Right renal pelvis (tissue), 4 donors: ENCODE data around the gene EIF3F. TPM values are rescaled to one million over a fixed set of nuclear protein-coding genes. Genes with fewer than 3 reads are reported as not detected.

Experiments
- DNase-seq, 4 donors: peaks; one replicate each; pipeline ENCODE4 v3.0.0-alpha.2; 2013; ENCODE audit warnings: low read depth in 4 of 4, low spot score in 3 of 4, missing footprints in 1 of 4
- polyA plus RNA-seq, 4 donors: library from polyadenylated mRNA; unstranded; fragments of 120-200 nt; gene quantifications; one replicate each; pipeline ENCODE4 v1.2.1, GENCODE V29; 2013; ENCODE audit not compliant: insufficient read length in 4 of 4

The EIF3F gene
- polyA plus RNA-seq, 4 donors, result 314 to 357 (median 332) TPM

DNA sequence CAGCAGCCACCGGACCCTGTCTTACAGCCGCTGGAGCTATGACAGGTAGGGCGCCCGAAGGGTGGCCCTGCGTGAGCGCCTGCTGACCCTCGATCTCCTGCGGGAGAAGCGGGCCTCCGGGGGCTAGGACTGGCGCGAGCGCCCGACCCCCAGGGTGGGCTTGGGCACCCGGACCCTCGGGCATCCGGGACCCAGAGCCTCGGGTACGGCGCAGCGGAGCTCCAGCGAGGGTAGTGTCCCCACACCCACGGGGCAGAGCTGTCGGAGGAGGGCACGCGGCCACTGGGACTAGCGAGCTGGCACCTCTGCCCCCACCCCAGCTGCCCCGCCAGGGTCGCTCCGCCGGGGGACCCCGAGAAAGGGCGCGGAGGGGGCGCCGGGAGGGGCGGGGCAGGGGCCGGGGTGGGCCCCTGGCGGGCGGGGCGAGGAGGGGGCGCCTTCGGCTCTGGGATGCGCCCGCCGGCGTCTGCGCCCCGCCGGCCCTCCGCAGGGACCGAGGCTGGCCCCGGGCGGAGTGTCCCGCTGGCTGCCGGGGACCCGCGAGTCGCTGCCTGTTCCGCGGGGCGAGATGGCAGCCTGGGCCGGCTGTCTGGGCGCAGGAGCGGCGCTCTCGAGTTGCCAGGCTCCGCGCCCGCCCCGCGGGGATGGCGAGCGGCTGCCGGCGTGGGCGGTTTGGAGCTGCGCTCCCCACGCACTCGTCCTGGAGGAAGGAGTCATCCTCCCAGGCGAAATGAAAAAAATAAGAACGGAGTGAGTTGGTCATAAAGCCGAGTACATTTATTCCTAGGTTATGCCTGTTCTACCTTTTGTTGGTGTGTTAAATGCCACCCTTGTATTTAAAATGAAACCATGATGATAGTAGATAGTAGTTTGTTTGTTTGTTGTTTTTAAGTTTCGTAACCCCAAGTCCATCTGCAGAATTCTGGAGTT lies 32.4 kb downstream of the EIF3F start:
- DNase-seq, result no peak

- no peak for DNase-seq
Observed at GRCh38 chr11:8020244-8020597, 33.1 kb downstream of the EIF3F start.

- DNase-seq, result no peak
Observed at GRCh38 chr11:8021920-8022319, 34.8 kb downstream of the EIF3F start.

DNA sequence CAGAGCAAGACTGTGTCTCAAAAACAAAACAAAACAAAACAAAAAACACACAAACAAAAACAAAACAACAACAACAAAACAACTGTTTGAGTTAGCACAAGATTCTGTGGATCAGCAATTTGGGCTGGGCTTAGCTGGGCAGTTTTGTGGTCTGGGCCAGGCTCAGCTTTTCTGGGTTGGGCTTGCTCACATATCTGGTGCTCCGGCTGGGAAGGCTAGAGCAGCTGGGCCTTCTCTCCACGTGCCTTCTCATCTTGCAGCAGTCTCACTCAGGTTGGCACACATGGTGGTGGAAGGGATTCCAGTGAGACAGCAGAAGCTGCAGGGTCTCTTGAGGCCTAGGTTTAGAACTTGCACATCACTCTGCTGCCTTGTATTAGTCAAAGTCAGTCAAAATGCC lies 35.7 kb downstream of the EIF3F start:
- no peak for DNase-seq

DNA sequence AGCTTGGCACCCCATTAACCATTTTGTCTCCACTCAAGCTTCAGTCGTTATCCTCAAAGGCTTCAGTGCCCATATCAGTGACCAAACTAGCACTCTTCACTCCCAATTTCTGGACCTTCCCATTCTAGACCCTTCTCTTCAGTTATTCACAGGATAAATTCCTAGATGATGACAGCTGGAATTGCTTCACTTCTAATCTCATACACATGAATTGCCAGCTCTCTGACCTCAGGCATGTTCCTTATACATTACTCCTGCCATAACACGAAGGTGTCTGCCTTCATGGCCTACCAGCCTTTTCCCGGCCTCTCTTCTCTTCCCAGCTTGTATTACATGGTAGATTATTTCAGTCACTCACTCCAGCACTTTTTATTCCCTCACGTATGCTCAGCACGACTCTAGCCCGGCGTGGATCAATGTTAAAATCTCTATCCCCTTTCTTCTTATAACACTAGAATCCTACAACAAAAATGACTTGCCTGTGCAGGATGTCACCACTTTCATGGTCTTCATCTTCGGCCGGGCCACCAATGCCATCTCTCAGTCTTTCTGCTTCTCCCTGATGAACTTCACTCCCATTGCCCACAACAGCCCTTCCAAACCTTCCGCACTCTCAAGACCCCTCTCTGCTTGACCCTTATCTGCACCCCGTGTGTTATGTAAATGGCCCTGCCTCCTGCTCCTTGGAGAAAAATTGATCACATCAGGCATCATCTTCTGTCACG lies 36.9 kb downstream of the EIF3F start:
- DNase-seq, result no peak

GRCh38 chr11:8025123-8025522 lies 38.0 kb downstream of the EIF3F start:
- DNase-seq, result no peak

DNA sequence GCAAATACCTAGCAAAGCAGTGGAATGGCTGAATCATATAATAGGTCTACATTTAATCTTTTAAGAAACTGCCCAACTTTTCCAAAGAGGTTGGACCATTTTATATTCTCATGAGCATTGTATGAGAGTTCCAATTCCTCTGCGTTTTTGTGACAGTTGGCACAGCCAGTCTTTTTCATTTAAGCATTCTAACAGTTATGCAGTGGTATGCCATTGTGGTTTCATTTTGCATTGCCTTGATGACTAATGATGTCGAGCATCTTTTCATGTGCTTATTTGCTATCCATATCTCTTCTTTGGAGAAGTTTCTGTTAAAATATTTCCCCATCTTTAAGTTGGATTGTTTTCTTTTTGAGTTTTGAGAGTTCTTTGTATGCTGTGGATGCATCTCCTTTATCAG lies 38.7 kb downstream of the EIF3F start:
- no peak for DNase-seq

GRCh38 chr11:8026982-8027381 lies 39.8 kb downstream of the EIF3F start:
- DNase-seq, result no peak

DNA sequence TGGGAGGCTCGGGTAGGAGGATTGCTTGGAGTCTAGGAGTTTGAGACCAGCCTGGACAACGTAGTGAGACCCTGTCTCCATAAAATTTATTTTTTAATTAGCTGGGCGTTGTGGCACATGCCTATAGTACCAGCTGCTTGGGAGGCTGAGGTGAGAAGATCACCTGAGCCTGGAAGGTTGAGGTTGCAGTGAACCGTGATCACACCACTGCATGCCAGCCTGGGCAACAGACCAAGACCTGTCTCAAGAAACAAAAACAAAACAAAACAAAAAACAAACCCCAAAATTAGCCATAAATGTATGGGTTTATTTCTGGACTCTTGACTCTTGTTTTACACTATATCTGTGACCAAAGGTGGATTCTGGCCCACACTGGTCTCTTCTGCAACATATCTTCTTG lies 41.6 kb downstream of the EIF3F start:
- no peak for DNase-seq

DNA sequence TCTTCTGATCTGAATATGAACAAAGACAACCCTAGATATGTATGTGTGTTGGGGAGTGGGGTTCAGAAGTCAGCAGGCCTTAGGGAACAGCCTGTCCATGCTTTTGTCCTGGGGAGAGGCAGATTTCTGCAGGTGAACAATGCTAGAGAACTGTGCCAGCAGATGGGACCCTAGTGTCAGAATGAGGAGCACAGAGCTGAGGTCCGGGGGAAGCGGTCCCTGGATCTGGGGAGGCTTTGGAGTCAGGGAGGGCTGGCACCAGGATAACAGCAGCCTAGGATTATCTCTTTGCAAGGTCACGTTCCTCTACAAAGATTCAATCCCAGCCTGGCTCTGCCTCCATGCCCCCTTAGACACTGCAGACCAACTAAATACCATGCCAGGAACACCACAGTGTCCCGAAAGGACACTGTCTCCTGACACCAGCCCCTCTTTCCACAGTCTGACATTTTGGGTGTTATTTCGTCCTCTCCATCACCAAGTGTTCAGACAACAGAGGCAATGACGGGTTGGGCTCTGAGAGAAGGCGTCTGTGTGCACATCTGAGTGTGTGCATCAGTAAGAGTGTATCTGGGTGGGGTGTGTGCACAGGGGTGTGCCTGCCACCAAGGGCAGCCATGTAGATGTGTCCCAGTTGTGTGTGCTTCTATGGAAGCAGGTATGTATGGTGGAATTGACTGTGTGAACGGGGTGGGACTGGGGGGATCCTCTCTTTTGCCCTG lies 43.5 kb downstream of the EIF3F start:
- DNase-seq, result no peak

DNA sequence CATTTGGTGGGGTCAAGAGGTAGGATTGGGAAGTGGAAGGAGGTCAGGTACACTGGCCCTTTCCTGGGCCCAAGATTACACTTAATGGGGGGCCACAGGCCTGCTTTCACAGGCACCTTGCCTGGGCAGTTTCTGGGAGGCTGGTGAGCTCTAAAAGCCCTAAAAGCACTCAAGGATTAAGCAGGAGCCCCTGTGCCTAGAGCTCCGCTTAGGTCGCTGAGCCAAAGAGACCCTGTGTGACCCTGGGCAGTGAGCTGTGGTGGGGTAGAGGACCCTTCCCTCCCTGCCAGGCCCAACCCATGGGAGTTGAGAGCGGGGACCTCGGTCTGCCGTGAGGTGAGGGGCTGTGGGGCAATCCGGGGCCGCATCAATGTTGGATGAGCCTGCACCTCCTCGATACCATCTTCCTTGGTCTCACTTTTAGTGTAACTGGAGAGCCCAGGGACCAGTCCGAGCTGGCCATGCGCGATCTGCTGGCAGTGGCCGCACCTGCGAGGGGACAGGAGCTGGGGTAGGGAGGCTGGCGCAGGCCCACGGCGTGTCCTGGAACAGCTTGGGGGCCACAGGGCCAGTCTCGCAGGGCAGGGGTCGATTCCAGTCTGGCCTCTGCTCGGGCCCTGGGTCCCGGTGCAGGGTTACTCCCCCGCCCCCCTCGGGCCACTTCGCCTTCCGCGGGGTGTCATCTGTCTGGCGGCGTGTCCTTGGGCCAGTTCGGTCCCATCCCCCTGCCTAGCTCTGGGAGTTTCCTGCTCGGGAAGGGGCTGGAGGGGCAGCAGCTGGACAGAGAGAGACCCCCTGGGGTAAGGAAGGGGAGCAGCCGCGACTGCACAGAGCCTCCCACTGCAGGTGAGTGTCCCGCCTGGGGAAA lies 44.3 kb downstream of the EIF3F start:
- no peak for DNase-seq

DNA sequence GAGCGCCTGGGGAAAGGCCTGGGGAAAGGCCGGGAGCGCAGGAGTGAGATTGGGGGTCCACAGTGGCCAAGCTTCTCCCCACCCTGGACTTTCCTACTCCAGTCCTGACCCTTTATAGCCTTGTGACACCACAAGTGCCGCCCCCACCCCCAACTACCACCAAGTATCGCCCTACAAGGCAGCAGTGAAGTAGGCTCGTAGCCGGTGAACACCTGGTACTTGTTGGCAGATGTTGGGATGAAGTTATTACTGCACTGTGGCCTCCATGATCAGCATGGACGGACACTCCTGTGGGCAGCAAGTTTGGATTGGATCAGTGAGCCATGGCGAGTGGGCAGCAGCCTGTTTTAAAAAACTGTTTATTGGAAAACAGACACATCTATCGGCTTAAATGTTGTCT lies 45.0 kb downstream of the EIF3F start:
- no peak for DNase-seq

DNA sequence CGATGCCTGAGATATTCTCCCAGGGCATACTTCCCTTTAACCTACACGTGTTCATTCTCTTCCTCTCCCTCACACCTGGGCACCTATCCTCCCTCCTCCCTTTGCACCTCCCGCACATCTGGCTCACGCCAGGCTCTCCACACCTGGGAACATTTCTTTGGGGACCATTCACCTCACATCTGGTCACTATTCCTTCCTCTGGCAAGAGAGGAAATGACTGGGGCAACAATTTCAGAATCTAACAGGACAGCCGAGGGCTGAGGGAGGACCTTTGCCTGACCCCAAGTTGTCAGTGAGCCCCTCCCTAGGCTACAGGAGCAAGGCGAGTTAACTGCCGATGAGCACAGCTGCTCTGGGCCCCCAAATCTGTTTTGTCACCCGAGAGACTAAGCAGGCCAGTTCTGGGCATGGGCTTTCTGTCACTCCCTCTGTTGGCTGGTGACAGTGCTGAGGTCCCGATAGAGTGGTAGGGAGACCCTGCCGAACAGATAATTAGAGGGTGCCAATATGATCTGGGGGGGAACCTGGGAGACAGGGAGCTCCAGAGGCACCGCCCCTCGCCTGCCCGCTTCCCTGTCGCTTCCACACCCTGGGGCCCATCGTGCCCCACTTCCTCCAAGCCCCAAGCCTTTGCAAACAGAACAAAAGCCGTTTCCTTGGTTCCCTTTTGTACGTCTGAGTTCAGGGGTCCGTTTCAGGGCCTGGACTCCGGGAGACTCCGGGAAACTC lies 45.6 kb downstream of the EIF3F start:
- no peak for DNase-seq

DNA sequence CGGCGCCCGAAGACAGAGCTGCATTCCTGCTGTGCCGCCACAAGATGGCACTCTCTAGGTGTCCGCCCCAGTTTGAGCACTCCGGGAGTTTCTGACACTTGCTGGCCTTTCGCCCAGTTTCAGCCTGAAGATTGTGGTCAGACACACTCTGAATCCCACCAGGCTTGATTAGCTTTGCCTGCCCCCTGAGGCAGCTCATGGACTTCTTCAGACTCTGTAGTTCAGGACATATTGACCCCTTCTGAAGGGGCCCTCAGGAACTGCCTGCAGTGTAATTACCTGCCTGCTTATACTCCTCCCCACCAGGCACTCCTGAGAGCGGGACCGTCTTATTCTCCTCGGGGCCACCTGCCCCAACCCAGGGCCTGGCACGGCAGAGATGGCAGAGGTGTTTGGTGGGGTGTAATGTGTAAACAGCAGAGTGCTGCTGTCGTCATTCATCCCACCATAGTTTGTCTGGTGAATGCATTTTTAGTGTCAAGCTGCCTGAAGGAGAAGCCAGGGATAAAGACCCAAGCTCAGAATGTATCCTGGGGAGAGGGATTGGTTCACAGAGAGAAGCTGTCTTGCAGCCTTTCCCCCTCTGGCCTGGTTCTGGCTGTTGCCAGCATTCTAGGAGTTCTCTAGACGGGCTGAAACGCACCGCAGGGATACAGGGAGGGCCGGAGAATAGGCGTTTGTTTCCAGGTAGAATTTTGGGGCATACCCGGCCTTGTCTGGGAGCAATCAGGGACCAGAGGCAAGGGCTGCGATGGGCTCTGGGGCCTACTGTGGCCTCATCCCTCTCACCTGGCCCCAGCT lies 46.4 kb downstream of the EIF3F start:
- peak; percentile 73 to 81 (median 78) for DNase-seq

DNA sequence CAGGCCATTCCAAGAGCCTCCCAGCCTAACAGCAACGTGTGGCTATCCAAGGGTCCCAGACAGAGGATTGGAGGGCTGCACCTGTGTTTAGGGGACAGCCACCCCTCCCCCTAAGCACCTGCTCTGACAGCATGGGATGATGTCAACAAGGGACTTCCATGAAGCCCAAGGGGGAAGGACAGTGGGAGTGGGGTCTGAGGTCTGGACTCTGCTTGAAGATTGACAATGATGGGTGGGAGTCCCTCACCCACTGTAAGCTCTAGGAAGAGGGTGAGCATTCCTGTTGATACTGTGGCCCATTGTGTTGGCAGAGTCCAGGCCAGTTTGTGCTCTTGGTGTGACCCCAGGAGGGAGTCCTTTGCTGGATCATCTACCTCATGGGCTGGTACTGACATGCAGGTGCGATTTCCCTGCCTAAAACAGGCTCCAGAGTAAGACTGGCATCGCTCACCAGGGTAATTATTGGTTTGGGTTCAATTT lies 47.0 kb downstream of the EIF3F start:
- no peak for DNase-seq

DNA sequence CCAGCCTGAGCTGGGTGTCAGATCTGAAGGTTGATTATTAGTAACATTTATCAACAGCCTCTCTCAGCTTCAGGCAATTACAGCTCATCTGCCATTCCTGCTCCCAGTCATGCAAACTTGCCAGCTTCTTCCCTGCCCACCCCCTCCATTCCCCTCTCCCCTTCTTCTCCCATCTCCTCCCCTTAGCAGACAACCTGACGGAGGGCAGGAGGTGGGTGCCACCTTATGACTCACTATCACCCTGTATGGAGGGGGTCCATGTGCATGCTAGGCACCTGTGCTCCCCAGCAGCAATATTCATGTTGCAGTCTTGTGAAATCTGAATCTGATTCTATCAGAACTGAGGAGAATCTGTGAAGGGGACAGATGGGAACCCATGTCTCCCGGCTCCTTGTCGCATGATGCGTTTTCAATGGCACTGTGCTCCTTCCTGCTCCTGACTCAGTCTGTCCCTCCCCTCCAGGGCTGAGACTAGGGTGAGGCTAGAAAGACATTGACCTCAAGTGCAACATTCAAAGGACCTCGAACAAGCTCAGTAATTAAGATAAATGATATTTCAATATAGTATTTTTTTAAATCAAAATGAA lies 47.6 kb downstream of the EIF3F start:
- DNase-seq, result no peak

GRCh38 chr11:8035200-8035855 lies 48.2 kb downstream of the EIF3F start:
- DNase-seq, result no peak
